PC-9 (cell line): Measurements from ENCODE around the gene PDIA6. TPM values are rescaled to one million over a fixed set of nuclear protein-coding genes. Genes with fewer than 3 reads are reported as not detected.

Experiments
- Bru-seq: library from RNA; stranded (reverse); fragments of 400-500 nt; gene quantifications from one replicate; lab custom pipeline; 2021; lab: Mats Ljungman, UMichigan
- BruChase-seq, 2 experiments: library from RNA; stranded (reverse); fragments of 400-500 nt; gene quantifications; one replicate each; lab custom pipeline; 2021; lab: Mats Ljungman, UMichigan
- BruUV-seq: library from RNA; stranded (reverse); fragments of 400-500 nt; replicated peaks from 2 replicates; lab custom pipeline; 2021; lab: Mats Ljungman, UMichigan
- CTCF ChIA-PET: fragments of 300-600 bp; sonication (Branson Sonifier 250); formaldehyde crosslinking; loops from one replicate; lab custom pipeline; 2022; ENCODE audit warnings: antibody characterized with exemption; lab: Charles Lee
- POLR2A ChIA-PET: fragments of 300-600 bp; sonication (Branson Sonifier 250); formaldehyde crosslinking; loops from one replicate; lab custom pipeline; 2022; ENCODE audit warnings: antibody characterized with exemption; ENCODE audit not compliant: unreplicated experiment; lab: Charles Lee
- DNase-seq, 2 experiments: peaks; one replicate each; pipeline versions ENCODE4 v3.0.0 to v3.0.0-alpha.2; 2015 to 2022; ENCODE audit warnings: mixed read lengths in 1 of 2
- H2AFZ ChIP-seq: fragments of 200-600 bp; sonication (generic); 2 replicates; pipeline ENCODE4 v1.8.1; 2017; ENCODE audit warnings: antibody characterized with exemption
- H3F3A ChIP-seq: fragments of 200-600 bp; sonication (generic); 2 replicates; pipeline ENCODE4 v1.8.1; 2017; ENCODE audit warnings: antibody characterized with exemption, mild to moderate bottlenecking, low read depth; ENCODE audit not compliant: insufficient read depth
- H3K27ac ChIP-seq: fragments of 200-600 bp; sonication (generic); 2 replicates; pipeline ENCODE4 v1.6.1; 2016; ENCODE audit warnings: mixed run types
- H3K27me3 ChIP-seq: fragments of 200-600 bp; sonication (generic); 2 replicates; pipeline ENCODE4 v1.6.1; 2016; ENCODE audit warnings: low read depth, mixed run types; ENCODE audit not compliant: insufficient read depth
- H3K36me3 ChIP-seq: fragments of 200-600 bp; sonication (generic); 2 replicates; pipeline ENCODE4 v1.6.1; 2016; ENCODE audit warnings: low read depth, mixed run types
- H3K4me1 ChIP-seq: fragments of 200-600 bp; sonication (generic); replicated peaks from 2 replicates; pipeline ENCODE4 v1.6.1; 2016; ENCODE audit warnings: mixed run types; ENCODE audit not compliant: insufficient read depth
- H3K4me2 ChIP-seq: fragments of 200-600 bp; sonication (generic); 2 replicates; pipeline ENCODE4 v1.6.1; 2017; ENCODE audit warnings: mixed run types
- H3K4me3 ChIP-seq: fragments of 200-600 bp; sonication (generic); 2 replicates; pipeline ENCODE4 v1.6.1; 2016; ENCODE audit warnings: mixed run types
- H3K79me2 ChIP-seq: fragments of 200-600 bp; sonication (generic); 2 replicates; pipeline ENCODE4 v1.6.1; 2017; ENCODE audit warnings: low read depth, mixed run types
- H3K9me2 ChIP-seq: fragments of 200-600 bp; sonication (generic); 2 replicates; pipeline ENCODE4 v1.8.1; 2017; ENCODE audit warnings: mild to moderate bottlenecking; ENCODE audit not compliant: insufficient read depth
- H3K9me3 ChIP-seq: fragments of 200-600 bp; sonication (generic); 2 replicates; pipeline ENCODE4 v1.8.1; 2016; ENCODE audit warnings: low read depth; ENCODE audit not compliant: insufficient read depth
- H4K20me1 ChIP-seq: fragments of 200-600 bp; sonication (generic); 2 replicates; pipeline ENCODE4 v1.8.1; 2017; ENCODE audit not compliant: insufficient read depth
- EZH2 ChIP-seq: fragments of 200-600 bp; sonication (generic); IDR thresholded peaks from 2 replicates; pipeline ENCODE4 v1.8.0; 2017; ENCODE audit warnings: antibody characterized with exemption, low read depth
- intact Hi-C: fragments of 100-400 bp; cut with micrococcal nuclease; formaldehyde crosslinking; loops from one replicate; pipeline ENCODE4 v1.10.0; 2022; ENCODE audit not compliant: unreplicated experiment
- long read RNA-seq: library from polyadenylated mRNA; stranded (forward); transcript quantifications from one replicate; pipeline ENCODE4 v2.0.0, GENCODE V29; 2022
- total RNA-seq: library from RNA; stranded (reverse); gene quantifications from 2 replicates; pipeline ENCODE4 v1.2.3, GENCODE V29; 2021
- TF ChIP-seq, protein P1 (sequence below): fragments of 200-600 bp; sonication (generic); conservative IDR thresholded peaks from 2 replicates; pipeline ENCODE4 v1.6.1; 2017; ENCODE audit warnings: mixed run types, antibody characterized with exemption, mild to moderate bottlenecking, moderate library complexity

PDIA6 gene, protein sequence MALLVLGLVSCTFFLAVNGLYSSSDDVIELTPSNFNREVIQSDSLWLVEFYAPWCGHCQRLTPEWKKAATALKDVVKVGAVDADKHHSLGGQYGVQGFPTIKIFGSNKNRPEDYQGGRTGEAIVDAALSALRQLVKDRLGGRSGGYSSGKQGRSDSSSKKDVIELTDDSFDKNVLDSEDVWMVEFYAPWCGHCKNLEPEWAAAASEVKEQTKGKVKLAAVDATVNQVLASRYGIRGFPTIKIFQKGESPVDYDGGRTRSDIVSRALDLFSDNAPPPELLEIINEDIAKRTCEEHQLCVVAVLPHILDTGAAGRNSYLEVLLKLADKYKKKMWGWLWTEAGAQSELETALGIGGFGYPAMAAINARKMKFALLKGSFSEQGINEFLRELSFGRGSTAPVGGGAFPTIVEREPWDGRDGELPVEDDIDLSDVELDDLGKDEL
- 127 and 170 TPM in 2 replicates for total RNA-seq
- Bru-seq, nascent RNA, result percentile 77 among the genes with signal in this experiment
- BruChase-seq, experiment 1, labeled RNA remaining after a 2-hour chase, result percentile 72 among the genes with signal in this experiment
- percentile 84 among the genes with signal in this experiment for BruChase-seq, experiment 2, labeled RNA remaining after a 6-hour chase
- long read RNA-seq, transcript PDIA6-201 (13 exons, 2,338 nt), result major isoform, 921 of 982 reads
- long read RNA-seq, partial matches to known transcripts, result 24 of 982 reads
- long read RNA-seq, other reads (novel, unspliced or antisense), result 36 of 982 reads

DNA sequence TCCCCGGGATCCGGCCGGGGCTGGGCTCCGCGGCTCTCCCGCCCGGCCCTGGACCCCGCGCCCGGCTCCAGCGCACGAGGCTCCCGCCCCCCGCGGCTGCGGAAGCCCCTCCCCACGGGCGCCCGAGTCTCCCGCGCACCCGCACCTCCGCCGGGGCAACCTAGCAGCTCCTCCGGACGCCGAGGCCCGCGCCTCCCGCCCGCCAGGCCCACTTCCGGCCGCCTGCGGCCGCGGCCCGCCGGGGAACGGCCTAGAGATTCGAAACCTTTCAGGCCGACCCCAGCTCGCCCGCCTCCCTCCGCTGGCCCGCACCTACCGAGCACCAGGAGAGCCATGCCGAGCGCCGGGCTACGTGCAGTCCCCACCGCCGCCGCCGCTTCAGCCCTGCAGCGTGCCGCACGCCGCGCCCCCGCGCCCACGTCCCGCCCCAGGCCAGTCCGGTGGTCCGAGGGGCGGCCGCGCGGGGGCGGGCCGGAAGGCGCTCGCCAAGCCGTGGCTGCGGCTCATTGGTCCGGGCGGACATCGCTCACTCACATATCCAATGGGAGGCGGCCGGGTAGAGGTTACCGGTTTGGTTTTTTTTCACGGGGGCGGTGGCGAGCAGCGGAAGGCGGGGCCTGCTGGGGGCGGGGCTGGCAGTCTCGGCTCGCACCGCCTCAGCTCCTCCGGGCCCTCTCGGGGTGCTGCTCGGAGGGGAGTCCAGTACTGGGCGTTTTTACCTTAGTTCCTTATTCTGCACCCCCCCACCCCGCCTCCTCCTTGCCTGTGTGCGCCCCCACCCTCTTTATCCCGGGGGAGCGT is at the start of gene PDIA6:
PDIA6 (minus strand) TSS at position 424 of the 801 bp plus-strand sequence; CDS start at position 335, 89 bp downstream.
- Histone ChIP-seq H2AFZ (peak within 1 kb of the TSS; percentile 86), H3K4me1 (peaks cover 19% of the 10 kb centered on the region), H3K4me2 (peak within 1 kb of the TSS; percentile 96), H3F3A (peaks cover 7% of the 10 kb centered on the region; the same call in 1 of the 2 replicates), H3K36me3 (peaks cover 9% of the 10 kb centered on the region), H4K20me1 (peaks cover 37% of the 10 kb centered on the region), H3K27ac (peak within 1 kb of the TSS; percentile 81), H3K9me3 (no peaks in the 10 kb centered on the region), H3K27me3 (peaks cover 9% of the 10 kb centered on the region), H3K9me2 (no peaks in the 10 kb centered on the region), H3K4me3 (peak within 1 kb of the TSS; percentile 69), H3K79me2 (peaks cover 47% of the 10 kb centered on the region)
- TF ChIP-seq, protein P1, sequence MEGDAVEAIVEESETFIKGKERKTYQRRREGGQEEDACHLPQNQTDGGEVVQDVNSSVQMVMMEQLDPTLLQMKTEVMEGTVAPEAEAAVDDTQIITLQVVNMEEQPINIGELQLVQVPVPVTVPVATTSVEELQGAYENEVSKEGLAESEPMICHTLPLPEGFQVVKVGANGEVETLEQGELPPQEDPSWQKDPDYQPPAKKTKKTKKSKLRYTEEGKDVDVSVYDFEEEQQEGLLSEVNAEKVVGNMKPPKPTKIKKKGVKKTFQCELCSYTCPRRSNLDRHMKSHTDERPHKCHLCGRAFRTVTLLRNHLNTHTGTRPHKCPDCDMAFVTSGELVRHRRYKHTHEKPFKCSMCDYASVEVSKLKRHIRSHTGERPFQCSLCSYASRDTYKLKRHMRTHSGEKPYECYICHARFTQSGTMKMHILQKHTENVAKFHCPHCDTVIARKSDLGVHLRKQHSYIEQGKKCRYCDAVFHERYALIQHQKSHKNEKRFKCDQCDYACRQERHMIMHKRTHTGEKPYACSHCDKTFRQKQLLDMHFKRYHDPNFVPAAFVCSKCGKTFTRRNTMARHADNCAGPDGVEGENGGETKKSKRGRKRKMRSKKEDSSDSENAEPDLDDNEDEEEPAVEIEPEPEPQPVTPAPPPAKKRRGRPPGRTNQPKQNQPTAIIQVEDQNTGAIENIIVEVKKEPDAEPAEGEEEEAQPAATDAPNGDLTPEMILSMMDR, result no peak
- TF ChIP-seq EZH2, result no peak
- ChIA-PET POLR2A (interaction anchor here (0.7 kb wide), 2 partner anchors 163 to 800 kb away, joined by 7 to 17 read pairs; no protein-coding TSS in a partner anchor), CTCF (interaction anchor here (0.6 kb wide), 2 partner anchors 375 to 1531 kb away, joined by 3 to 4 read pairs; no protein-coding TSS in a partner anchor)
- DNase-seq, result peak; percentile 90 to 98
- intact Hi-C loops, result loop anchor here (1.0 to 5.0 kb wide), 2 partner anchors 95 to 275 kb away; no protein-coding TSS in a partner anchor
- BruUV-seq, result no TSS peak

DNA sequence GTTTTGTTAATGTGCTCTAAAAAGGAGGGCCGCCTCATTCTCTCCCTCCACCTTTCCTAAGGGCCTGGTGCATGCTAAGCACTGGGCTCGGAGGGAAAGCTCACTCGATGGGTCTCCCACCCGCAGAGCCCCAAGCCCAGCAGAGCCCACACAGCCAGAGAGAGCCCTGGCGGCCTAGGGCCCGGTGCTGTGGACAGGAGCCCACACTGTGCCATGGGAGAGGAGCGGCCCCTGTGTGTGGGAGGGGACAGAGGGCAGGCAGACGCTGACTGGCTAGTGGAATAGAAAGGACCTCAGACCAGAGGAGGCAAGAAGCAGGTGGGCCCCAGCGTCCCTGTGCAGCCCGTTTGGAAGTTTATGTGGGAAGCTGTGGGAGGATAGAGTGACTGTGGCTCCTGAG is 49.7 kb upstream of the PDIA6 start:
- BruUV-seq, result no TSS peak
- TF ChIP-seq, protein P1, result no peak
- no peak for TF ChIP-seq EZH2

More for the DNA sequence above, 49.7 kb upstream of the PDIA6 start:
- H3K36me3 ChIP-seq, result no peaks in the 10 kb centered on the region
- H3K9me3 ChIP-seq, result no peaks in the 10 kb centered on the region
- peak in 1 of 2 experiments; percentile 24 for DNase-seq
- intact Hi-C loops, result no loop called here
- no peaks in the 10 kb centered on the region for H3F3A ChIP-seq
- no peak overlapping the region for H3K4me3 ChIP-seq
- CTCF ChIA-PET, result no interaction called here
- no peaks in the 10 kb centered on the region for H3K79me2 ChIP-seq
- H3K9me2 ChIP-seq, result no peaks in the 10 kb centered on the region
- H3K4me2 ChIP-seq, result no peak overlapping the region
- no peaks in the 10 kb centered on the region; the same call in 1 of the 2 replicates for H4K20me1 ChIP-seq
- POLR2A ChIA-PET, result no interaction called here
- peaks cover 67% of the 10 kb centered on the region for H3K27me3 ChIP-seq
- no peak overlapping the region for H2AFZ ChIP-seq
- H3K27ac ChIP-seq, result no peak overlapping the region
- no peaks in the 10 kb centered on the region for H3K4me1 ChIP-seq
